HepG2 (cell line): ENCODE measurements around the gene CCDC150. TPM values are rescaled to one million over a fixed set of nuclear protein-coding genes. Genes with fewer than 3 reads are reported as not detected.

ENCODE experiments used
- ARHGAP35 ChIP-seq: sonication (generic); formaldehyde crosslinking; IDR thresholded peaks from 2 replicates; pipeline ENCODE4 v1.9.0; 2022; ENCODE audit warnings: mild to moderate bottlenecking, inconsistent platforms, moderate library complexity, missing genetic modification reagents, borderline replicate concordance
- GATAD1 ChIP-seq: IDR thresholded peaks from 2 replicates; pipeline ENCODE4 v1.6.1; 2016; ENCODE audit warnings: missing genetic modification reagents, missing compliant biosample characterization
- NR2F6 ChIP-seq, 2 experiments: IDR thresholded peaks; 2 replicates each; pipeline ENCODE4 v1.6.1; 2016; ENCODE audit warnings: antibody characterized with exemption in 1 of 2, mild to moderate bottlenecking in 1 of 2
- PRDM10 ChIP-seq: sonication (generic); formaldehyde crosslinking; IDR thresholded peaks from 2 replicates; pipeline ENCODE4 v1.4.0; 2020; ENCODE audit warnings: low read depth, missing genetic modification reagents
- TOPORS ChIP-seq: sonication (generic); formaldehyde crosslinking; IDR thresholded peaks from 2 replicates; pipeline ENCODE4 v1.8.0; 2023; ENCODE audit warnings: mild to moderate bottlenecking, missing genetic modification reagents
- ZNF12 ChIP-seq: sonication (generic); formaldehyde crosslinking; IDR thresholded peaks from 2 replicates; pipeline ENCODE4 v1.5.0; 2020; ENCODE audit warnings: missing genetic modification reagents
- ZNF18 ChIP-seq: sonication (generic); formaldehyde crosslinking; IDR thresholded peaks from 2 replicates; pipeline ENCODE4 v1.8.0; 2022; ENCODE audit warnings: mild to moderate bottlenecking, missing genetic modification reagents; ENCODE audit not compliant: insufficient replicate concordance
- ZNF205 ChIP-seq: IDR thresholded peaks from 2 replicates; pipeline ENCODE4 v1.6.1; 2018; ENCODE audit warnings: missing biosample characterization, missing genetic modification reagents
- polyA plus RNA-seq, 8 experiments: library from polyadenylated mRNA; depleted of rRNA in 3 of 8; stranded (reverse) in 7 of 8; unstranded in 1 of 8; fragments of >200 nt; fragmentation: Illumina TruSeq in 4 of 8; extraction: Trizol in 4 of 8; gene quantifications; 2 replicates each; pipeline versions ENCODE4 v1.2.1 to v1.2.3, GENCODE V29; 2011 to 2016; ENCODE audit warnings: low read depth in 4 of 8, missing spikeins in 1 of 8, mixed read lengths in 1 of 8; ENCODE audit not compliant: insufficient read depth in 1 of 8
- total RNA-seq, 5 experiments: library from RNA; depleted of rRNA; stranded (reverse); fragments of >200 nt; fragmentation: Illumina TruSeq; extraction: Trizol; gene quantifications; 2 replicates each; pipeline ENCODE4 v1.2.3, GENCODE V29; 2016; ENCODE audit warnings: low read depth in 1 of 5
- TF ChIP-seq, protein P1 (sequence below): sonication (generic); formaldehyde crosslinking; IDR thresholded peaks from one replicate; pipeline ENCODE4 v1.5.1; 2020; ENCODE audit warnings: mild to moderate bottlenecking, missing genetic modification reagents; ENCODE audit errors: not compliant biosample characterization
- TF ChIP-seq, protein P2 (sequence below): sonication (generic); formaldehyde crosslinking; conservative IDR thresholded peaks from 2 replicates; pipeline ENCODE4 v1.5.0; 2020; ENCODE audit warnings: missing genetic modification reagents
- TF ChIP-seq, protein P3 (sequence below): IDR thresholded peaks from 2 replicates; pipeline ENCODE4 v1.6.1; 2016; ENCODE audit warnings: mild to moderate bottlenecking

Gene CCDC150
- total and polyA plus RNA-seq, 2 of the 13 experiments (the other 11 are each of a cell fraction or from before 2014, with no cell fraction given) = 14.9 to 32.6 TPM

GRCh38 chr2:196719110-196719872, 79.8 kb downstream of the CCDC150 start (continued):
- TF ChIP-seq, protein P1, sequence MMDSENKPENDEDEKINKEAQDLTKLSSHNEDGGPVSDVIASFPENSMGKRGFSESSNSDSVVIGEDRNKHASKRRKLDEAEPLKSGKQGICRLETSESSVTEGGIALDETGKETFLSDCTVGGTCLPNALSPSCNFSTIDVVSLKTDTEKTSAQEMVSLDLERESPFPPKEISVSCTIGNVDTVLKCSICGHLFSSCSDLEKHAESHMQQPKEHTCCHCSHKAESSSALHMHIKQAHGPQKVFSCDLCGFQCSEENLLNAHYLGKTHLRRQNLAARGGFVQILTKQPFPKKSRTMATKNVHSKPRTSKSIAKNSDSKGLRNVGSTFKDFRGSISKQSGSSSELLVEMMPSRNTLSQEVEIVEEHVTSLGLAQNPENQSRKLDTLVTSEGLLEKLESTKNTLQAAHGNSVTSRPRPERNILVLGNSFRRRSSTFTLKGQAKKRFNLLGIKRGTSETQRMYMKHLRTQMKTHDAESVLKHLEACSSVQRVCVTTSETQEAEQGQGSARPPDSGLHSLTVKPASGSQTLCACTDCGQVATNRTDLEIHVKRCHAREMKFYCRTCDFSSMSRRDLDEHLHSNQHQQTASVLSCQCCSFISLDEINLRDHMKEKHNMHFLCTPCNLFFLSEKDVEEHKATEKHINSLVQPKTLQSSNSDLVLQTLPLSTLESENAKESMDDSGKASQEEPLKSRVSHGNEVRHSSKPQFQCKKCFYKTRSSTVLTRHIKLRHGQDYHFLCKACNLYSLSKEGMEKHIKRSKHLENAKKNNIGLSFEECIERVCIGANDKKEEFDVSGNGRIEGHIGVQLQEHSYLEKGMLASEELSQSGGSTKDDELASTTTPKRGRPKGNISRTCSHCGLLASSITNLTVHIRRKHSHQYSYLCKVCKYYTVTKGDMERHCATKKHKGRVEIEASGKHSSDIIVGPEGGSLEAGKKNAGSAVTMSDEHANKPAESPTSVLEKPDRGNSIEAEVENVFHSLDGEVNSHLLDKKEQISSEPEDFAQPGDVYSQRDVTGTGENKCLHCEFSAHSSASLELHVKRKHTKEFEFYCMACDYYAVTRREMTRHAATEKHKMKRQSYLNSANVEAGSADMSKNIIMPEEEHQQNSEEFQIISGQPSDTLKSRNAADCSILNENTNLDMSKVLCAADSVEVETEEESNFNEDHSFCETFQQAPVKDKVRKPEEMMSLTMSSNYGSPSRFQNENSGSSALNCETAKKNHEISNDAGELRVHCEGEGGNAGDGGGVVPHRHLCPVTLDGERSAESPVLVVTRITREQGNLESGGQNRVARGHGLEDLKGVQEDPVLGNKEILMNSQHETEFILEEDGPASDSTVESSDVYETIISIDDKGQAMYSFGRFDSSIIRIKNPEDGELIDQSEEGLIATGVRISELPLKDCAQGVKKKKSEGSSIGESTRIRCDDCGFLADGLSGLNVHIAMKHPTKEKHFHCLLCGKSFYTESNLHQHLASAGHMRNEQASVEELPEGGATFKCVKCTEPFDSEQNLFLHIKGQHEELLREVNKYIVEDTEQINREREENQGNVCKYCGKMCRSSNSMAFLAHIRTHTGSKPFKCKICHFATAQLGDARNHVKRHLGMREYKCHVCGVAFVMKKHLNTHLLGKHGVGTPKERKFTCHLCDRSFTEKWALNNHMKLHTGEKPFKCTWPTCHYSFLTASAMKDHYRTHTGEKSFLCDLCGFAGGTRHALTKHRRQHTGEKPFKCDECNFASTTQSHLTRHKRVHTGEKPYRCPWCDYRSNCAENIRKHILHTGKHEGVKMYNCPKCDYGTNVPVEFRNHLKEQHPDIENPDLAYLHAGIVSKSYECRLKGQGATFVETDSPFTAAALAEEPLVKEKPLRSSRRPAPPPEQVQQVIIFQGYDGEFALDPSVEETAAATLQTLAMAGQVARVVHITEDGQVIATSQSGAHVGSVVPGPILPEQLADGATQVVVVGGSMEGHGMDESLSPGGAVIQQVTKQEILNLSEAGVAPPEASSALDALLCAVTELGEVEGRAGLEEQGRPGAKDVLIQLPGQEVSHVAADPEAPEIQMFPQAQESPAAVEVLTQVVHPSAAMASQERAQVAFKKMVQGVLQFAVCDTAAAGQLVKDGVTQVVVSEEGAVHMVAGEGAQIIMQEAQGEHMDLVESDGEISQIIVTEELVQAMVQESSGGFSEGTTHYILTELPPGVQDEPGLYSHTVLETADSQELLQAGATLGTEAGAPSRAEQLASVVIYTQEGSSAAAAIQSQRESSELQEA (CRISPR knock-in tag) = no peak
- TF ChIP-seq, protein P2, sequence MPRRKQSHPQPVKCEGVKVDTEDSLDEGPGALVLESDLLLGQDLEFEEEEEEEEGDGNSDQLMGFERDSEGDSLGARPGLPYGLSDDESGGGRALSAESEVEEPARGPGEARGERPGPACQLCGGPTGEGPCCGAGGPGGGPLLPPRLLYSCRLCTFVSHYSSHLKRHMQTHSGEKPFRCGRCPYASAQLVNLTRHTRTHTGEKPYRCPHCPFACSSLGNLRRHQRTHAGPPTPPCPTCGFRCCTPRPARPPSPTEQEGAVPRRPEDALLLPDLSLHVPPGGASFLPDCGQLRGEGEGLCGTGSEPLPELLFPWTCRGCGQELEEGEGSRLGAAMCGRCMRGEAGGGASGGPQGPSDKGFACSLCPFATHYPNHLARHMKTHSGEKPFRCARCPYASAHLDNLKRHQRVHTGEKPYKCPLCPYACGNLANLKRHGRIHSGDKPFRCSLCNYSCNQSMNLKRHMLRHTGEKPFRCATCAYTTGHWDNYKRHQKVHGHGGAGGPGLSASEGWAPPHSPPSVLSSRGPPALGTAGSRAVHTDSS (CRISPR knock-in tag) = no peak
- 0 out of 2 replicates have a peak, but pooled peaks have one; percentile 18 for TF ChIP-seq GATAD1 (CRISPR knock-in tag)
- TF ChIP-seq ZNF205 (CRISPR knock-in tag) = no peak
- no peak for TF ChIP-seq ZNF12 (CRISPR knock-in tag)
- TF ChIP-seq NR2F6 (IDR thresholded peaks at IDR 0.05) = peak; percentile 43
- TF ChIP-seq NR2F6 (CRISPR knock-in tag; IDR thresholded peaks at IDR 0.05) = peak; percentile 51
- no peak for TF ChIP-seq PRDM10
- no peak for TF ChIP-seq TOPORS
- TF ChIP-seq ARHGAP35 (CRISPR knock-in tag) = no peak
- TF ChIP-seq, protein P3, sequence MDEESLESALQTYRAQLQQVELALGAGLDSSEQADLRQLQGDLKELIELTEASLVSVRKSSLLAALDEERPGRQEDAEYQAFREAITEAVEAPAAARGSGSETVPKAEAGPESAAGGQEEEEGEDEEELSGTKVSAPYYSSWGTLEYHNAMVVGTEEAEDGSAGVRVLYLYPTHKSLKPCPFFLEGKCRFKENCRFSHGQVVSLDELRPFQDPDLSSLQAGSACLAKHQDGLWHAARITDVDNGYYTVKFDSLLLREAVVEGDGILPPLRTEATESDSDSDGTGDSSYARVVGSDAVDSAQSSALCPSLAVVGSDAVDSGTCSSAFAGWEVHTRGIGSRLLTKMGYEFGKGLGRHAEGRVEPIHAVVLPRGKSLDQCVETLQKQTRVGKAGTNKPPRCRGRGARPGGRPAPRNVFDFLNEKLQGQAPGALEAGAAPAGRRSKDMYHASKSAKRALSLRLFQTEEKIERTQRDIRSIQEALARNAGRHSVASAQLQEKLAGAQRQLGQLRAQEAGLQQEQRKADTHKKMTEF = no peak
- TF ChIP-seq ZNF18 (CRISPR knock-in tag) = no peak
